T-helper 1 cell treated with Interleukin-12 subunit alpha and Interleukin-12 subunit beta and Interleukin-4 antibody, amounts not matched to agents 30 μg/mL and 1 μg/mL, for 36 hours (primary cell): ENCODE results near the gene EMP2.
"Not testable (repeated sequence)": the region's sequence is repeated elsewhere in the genome, so short reads cannot be mapped to it uniquely, and the experiment has no call there.

Experiments
- H3K27ac Mint-ChIP-seq: one replicate; pipeline ENCODE4 v1.8.0; 2021; ENCODE audit warnings: mild to moderate bottlenecking, mixed read lengths
- H3K27me3 Mint-ChIP-seq: one replicate; pipeline ENCODE4 v1.8.0; 2021; ENCODE audit warnings: low read depth, mixed read lengths
- H3K36me3 Mint-ChIP-seq: one replicate; pipeline ENCODE4 v1.8.0; 2021; ENCODE audit warnings: low read depth, mixed read lengths
- H3K4me1 Mint-ChIP-seq: one replicate; pipeline ENCODE4 v1.8.0; 2021; ENCODE audit warnings: low read depth, mixed read lengths
- H3K4me3 Mint-ChIP-seq: one replicate; pipeline ENCODE4 v1.8.0; 2021; ENCODE audit warnings: mild to moderate bottlenecking, moderate library complexity, mixed read lengths
- H3K9me3 Mint-ChIP-seq: one replicate; pipeline ENCODE4 v1.8.0; 2021; ENCODE audit warnings: mixed read lengths

EMP2 gene

GRCh38 chr16:10579965-10580882, at the start of gene EMP2:
Gene EMP2 (minus strand): TSS chr16:10580598. CDS start chr16:10547617, 32,981 bp downstream.
- Mint-ChIP-seq H3K27ac (no peak within 1 kb of the TSS), H3K27me3 (peaks cover 47% of the 10 kb centered on the region)

DNA sequence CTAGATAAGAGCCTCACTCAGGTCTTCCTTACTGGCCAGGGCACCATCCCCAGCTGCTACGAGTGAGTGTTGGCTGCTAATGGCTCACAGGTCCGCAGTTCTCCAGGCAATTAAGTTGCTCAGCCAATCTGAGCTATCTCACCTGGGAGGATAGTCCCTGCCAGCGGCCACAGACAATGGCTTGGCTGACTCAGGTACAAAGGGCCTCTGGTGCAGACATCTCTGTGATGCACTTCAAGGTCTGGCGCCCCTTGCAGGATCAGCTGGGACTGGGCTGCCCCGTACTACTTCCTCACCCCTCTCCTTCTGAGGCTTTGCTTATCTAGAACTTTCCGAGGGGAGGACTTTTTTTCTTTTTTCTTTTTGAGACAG, 49.2 kb upstream of the EMP2 start:
- H3K27me3 Mint-ChIP-seq: peaks cover 3% of the 10 kb centered on the region
- no peaks in the 10 kb centered on the region for H3K9me3 Mint-ChIP-seq
- no peak overlapping the region for H3K27ac Mint-ChIP-seq
- H3K4me3 Mint-ChIP-seq: no peak overlapping the region
- no peaks in the 10 kb centered on the region for H3K4me1 Mint-ChIP-seq
- no peaks in the 10 kb centered on the region for H3K36me3 Mint-ChIP-seq

More at GRCh38 chr16:10579965-10580882, at the start of gene EMP2:
- Mint-ChIP-seq H3K9me3 (no peaks in the 10 kb centered on the region), H3K4me3 (no peak within 1 kb of the TSS), H3K36me3 (no peaks in the 10 kb centered on the region), H3K4me1 (no peaks in the 10 kb centered on the region)

GRCh38 chr16:10625595-10626357, 45.4 kb upstream of the EMP2 start:
- Mint-ChIP-seq H3K9me3 (no peaks in the 10 kb centered on the region), H3K27ac (no peak overlapping the region), H3K4me3 (no peak overlapping the region), H3K4me1 (no peaks in the 10 kb centered on the region), H3K36me3 (no peaks in the 10 kb centered on the region), H3K27me3 (no peaks in the 10 kb centered on the region)

DNA sequence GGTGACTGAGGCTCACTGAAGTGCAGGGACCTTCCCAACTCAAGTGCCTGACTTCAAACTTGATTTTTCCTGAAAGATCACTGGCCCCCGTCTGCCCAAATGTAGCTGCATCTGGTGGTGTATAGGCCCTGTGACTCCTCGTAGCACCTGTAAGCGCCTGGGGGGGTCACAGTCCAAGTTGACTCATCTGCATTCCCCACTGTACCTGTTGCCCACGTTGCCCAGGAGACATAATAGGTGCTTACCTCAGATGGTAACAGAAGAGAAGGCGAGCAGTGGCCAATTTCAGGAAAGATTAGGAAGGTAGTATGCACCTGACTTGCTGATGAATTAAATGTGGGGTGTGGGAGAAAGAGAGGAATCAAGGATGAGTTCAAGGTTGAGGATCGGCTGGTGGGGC, 44.1 kb upstream of the EMP2 start:
- Mint-ChIP-seq H3K36me3 (no peaks in the 10 kb centered on the region), H3K4me1 (no peaks in the 10 kb centered on the region), H3K27ac (no peak overlapping the region), H3K4me3 (no peak overlapping the region), H3K9me3 (no peaks in the 10 kb centered on the region), H3K27me3 (peaks cover 9% of the 10 kb centered on the region)

GRCh38 chr16:10623059-10623458, 42.7 kb upstream of the EMP2 start:
- Mint-ChIP-seq H3K36me3 (no peaks in the 10 kb centered on the region), H3K27me3 (peaks cover 9% of the 10 kb centered on the region), H3K4me3 (no peak overlapping the region), H3K27ac (no peak overlapping the region), H3K9me3 (no peaks in the 10 kb centered on the region), H3K4me1 (no peaks in the 10 kb centered on the region)

DNA sequence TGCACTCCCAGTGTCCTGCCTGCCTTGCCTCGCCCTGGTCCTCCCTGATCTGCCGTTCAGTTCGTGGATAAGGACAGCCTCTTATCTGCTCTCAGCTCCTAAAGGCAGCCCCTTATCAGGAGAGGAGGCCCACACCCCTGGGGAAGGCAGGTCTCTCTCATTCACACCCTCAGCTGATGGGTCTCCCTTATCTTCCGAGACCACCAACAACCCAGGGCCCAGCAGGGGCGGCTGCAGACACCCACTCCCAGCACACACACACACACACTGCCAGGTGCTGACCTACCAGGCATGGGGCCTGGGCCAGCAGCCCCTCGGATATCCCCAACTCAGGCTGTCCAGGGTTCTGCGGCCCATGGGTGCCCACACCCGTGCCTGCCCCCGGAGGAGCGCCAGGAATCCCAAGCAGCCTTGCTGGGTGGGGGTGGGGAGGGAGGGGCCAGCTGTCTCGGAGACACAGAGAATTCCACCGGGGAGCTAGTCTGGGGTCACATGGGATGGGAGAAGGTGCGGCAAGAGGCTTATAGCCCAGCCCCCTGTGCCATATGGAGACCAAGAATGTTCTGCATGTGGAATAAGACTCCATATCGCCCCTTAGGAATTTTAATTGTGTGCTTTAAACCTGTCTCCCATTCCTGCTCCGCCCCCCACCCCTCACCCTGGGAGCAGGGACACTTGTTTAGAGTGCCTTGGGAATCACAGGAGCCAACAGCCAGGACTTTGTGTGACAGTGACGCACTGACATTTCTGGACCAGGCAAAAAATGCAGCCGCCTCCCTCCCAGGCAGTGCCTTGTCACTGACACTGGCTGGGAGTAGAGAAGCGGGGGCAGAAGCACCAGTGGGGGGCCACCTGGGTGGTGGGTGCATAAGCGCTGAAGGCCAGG, 41.9 kb upstream of the EMP2 start:
- H3K27ac Mint-ChIP-seq: no peak overlapping the region
- H3K9me3 Mint-ChIP-seq: no peaks in the 10 kb centered on the region
- H3K27me3 Mint-ChIP-seq: peaks cover 9% of the 10 kb centered on the region
- no peaks in the 10 kb centered on the region for H3K4me1 Mint-ChIP-seq
- H3K36me3 Mint-ChIP-seq: no peaks in the 10 kb centered on the region
- H3K4me3 Mint-ChIP-seq: no peak overlapping the region

GRCh38 chr16:10621216-10621949, 41.0 kb upstream of the EMP2 start:
- not testable (repeated sequence) for H3K4me3 Mint-ChIP-seq, H3K36me3 Mint-ChIP-seq, H3K27me3 Mint-ChIP-seq, H3K4me1 Mint-ChIP-seq, H3K27ac Mint-ChIP-seq, H3K9me3 Mint-ChIP-seq

DNA sequence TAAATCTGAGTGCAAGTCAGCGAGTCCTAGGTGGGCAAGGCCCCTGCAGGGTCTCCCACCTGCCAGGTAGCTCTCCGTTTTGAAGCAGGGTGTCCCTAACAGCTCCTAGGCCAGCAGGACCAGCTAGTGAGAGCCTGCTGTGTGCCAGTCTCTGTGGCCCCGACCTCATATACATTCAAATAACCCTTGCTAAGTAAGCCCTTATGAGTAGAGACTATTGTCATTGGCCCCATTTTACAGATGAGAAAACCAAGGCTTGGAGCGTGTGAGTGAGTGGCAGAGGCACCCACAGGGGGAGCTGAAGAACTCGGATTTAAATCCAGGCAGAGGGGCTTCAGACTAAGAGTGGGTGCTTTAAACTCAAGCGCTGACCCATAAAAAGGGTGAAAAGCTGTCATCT, 39.7 kb upstream of the EMP2 start:
- H3K27me3 Mint-ChIP-seq: peaks cover 9% of the 10 kb centered on the region
- H3K36me3 Mint-ChIP-seq: no peaks in the 10 kb centered on the region
- no peaks in the 10 kb centered on the region for H3K9me3 Mint-ChIP-seq
- no peaks in the 10 kb centered on the region for H3K4me1 Mint-ChIP-seq
- H3K27ac Mint-ChIP-seq: no peak overlapping the region
- no peak overlapping the region for H3K4me3 Mint-ChIP-seq

DNA sequence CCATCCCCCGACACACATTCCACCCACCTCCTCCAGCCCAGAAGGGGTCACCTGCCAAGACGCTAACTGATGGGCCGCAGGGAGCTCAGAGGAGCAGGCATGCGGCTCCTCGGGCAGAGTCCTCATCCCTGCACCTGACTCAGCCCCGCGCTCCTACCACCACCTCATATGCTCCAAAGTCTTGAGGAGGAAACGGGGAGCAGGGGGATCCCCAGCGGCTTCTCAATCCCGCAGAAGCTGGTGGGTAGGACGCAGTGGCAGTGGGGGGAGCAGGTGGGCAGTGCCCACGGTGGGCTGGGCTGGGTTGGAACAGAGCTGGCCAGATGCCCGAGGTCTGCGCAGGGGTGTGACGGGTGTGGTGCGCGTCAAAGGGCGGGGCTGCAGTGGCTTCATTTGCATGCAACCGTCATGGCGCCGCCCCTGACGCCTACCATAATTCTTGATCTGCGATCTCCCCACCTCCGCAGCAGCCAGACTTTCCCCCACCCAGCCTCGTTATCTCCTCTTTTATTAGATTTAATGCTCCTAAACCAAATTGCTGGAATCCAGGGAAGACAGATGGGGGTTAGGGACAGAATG, 39.0 kb upstream of the EMP2 start:
- Mint-ChIP-seq H3K36me3 (no peaks in the 10 kb centered on the region), H3K4me1 (no peaks in the 10 kb centered on the region), H3K9me3 (no peaks in the 10 kb centered on the region), H3K4me3 (no peak overlapping the region), H3K27ac (no peak overlapping the region), H3K27me3 (peaks cover 9% of the 10 kb centered on the region)

- Mint-ChIP-seq H3K27me3 (peaks cover 9% of the 10 kb centered on the region), H3K4me1 (no peaks in the 10 kb centered on the region), H3K27ac (no peak overlapping the region), H3K9me3 (no peaks in the 10 kb centered on the region), H3K36me3 (no peaks in the 10 kb centered on the region), H3K4me3 (no peak overlapping the region)
These were observed 38.4 kb upstream of the EMP2 start for GRCh38 chr16:10618710-10619209.

- no peaks in the 10 kb centered on the region for H3K4me1 Mint-ChIP-seq
- H3K27me3 Mint-ChIP-seq: peaks cover 9% of the 10 kb centered on the region
These were observed 37.4 kb upstream of the EMP2 start for GRCh38 chr16:10617662-10618420.

DNA sequence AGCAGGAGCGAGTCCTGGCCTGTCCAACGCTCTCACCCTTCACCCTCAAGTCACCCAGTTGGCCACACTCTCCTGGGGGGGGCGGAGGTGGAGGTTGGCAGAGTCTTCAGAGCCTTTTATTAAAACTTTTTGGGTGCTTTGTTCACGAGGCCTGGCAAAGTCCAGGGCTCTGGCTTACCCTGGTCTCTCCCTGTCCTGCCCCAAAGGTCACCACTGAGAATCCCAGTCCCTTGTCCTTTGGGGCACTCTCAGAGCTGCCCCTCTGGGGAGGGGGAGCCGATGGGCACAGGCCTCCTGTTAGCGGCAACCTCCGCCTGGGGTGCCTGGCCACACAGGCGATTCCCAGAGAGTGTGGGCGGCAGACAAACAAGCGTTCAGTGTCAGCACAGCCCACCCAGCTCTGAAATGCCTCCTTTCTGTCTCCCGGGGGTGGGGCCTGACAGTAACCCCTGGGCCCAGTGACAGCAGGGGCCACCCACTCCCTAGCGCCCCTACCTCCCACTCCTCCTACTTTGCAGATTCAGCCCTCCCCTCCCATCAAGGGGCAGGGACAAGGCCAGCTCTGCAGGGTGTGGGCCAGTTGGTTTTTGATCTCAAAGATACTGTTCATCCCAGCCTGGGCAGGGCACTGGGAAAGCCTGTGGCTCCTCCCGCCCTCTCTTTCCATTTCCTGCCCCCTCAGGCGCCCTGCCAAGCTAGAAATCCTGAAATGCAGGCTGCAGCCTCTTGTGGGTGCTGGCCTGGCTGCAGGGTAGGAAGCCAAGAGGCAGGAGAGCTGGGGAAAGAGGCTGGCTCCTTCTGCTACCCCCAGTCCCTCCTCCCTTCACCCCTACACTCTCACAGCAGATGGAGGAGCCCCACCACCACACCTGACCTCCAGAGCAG, 36.6 kb upstream of the EMP2 start:
- no peak overlapping the region for H3K4me3 Mint-ChIP-seq
- H3K27me3 Mint-ChIP-seq: peaks cover 9% of the 10 kb centered on the region

More at GRCh38 chr16:10617662-10618420, 37.4 kb upstream of the EMP2 start:
- Mint-ChIP-seq H3K36me3 (no peaks in the 10 kb centered on the region), H3K4me3 (no peak overlapping the region), H3K27ac (no peak overlapping the region), H3K9me3 (no peaks in the 10 kb centered on the region)

More for the DNA sequence above, 36.6 kb upstream of the EMP2 start:
- no peaks in the 10 kb centered on the region for H3K36me3 Mint-ChIP-seq
- no peaks in the 10 kb centered on the region for H3K4me1 Mint-ChIP-seq
- H3K27ac Mint-ChIP-seq: no peak overlapping the region
- no peaks in the 10 kb centered on the region for H3K9me3 Mint-ChIP-seq
